HepG2 (cell line): ENCODE results near the gene SIGLEC1. TPM values are rescaled to one million over a fixed set of nuclear protein-coding genes. Genes with fewer than 3 reads are reported as not detected.

Source experiments
- AGO1 ChIP-seq: fragments of 200-400 bp; formaldehyde crosslinking; IDR thresholded peaks from 2 replicates; pipeline ENCODE4 v1.6.1; 2017; ENCODE audit warnings: mild to moderate bottlenecking, low read depth, low read length, moderate library complexity; ENCODE audit not compliant: poor library complexity, severe bottlenecking
- GPN1 ChIP-seq: sonication (generic); formaldehyde crosslinking; IDR thresholded peaks from 2 replicates; pipeline ENCODE4 v1.5.1; 2020; ENCODE audit warnings: missing genetic modification reagents, borderline replicate concordance
- HHEX ChIP-seq: IDR thresholded peaks from 2 replicates; pipeline ENCODE4 v1.6.1; 2016; ENCODE audit warnings: control low read depth
- NFIB ChIP-seq: sonication (generic); formaldehyde crosslinking; IDR thresholded peaks from 2 replicates; pipeline ENCODE4 v1.9.0; 2021; ENCODE audit warnings: missing genetic modification reagents, mild to moderate bottlenecking, borderline replicate concordance
- NRL ChIP-seq: sonication (generic); formaldehyde crosslinking; IDR thresholded peaks from 2 replicates; pipeline ENCODE4 v1.5.0; 2020; ENCODE audit warnings: missing genetic modification reagents, mild to moderate bottlenecking, moderate library complexity, borderline replicate concordance
- ZBTB42 ChIP-seq: sonication (generic); formaldehyde crosslinking; IDR thresholded peaks from 2 replicates; pipeline ENCODE4 v1.5.0; 2020; ENCODE audit warnings: mild to moderate bottlenecking, missing genetic modification reagents
- ZNF230 ChIP-seq: sonication (generic); formaldehyde crosslinking; IDR thresholded peaks from 2 replicates; pipeline ENCODE4 v1.4.0; 2020; ENCODE audit warnings: mild to moderate bottlenecking, missing genetic modification reagents
- ZNF292 ChIP-seq: sonication (generic); formaldehyde crosslinking; IDR thresholded peaks from 2 replicates; pipeline ENCODE4 v1.8.1; 2022; ENCODE audit warnings: mild to moderate bottlenecking, low read depth, missing genetic modification reagents, borderline replicate concordance
- ZNF430 ChIP-seq: sonication (generic); formaldehyde crosslinking; IDR thresholded peaks from 2 replicates; pipeline ENCODE4 v1.9.0; 2021; ENCODE audit warnings: mild to moderate bottlenecking, missing genetic modification reagents
- ZNF788 ChIP-seq: sonication (generic); formaldehyde crosslinking; IDR thresholded peaks from 2 replicates; pipeline ENCODE4 v1.5.0; 2020; ENCODE audit warnings: mild to moderate bottlenecking, missing genetic modification reagents, borderline replicate concordance
- polyA plus RNA-seq, 8 experiments: library from polyadenylated mRNA; depleted of rRNA in 3 of 8; stranded (reverse) in 7 of 8; unstranded in 1 of 8; fragments of >200 nt; fragmentation: Illumina TruSeq in 4 of 8; extraction: Trizol in 4 of 8; gene quantifications; 2 replicates each; pipeline versions ENCODE4 v1.2.1 to v1.2.3, GENCODE V29; 2011 to 2016; ENCODE audit warnings: low read depth in 4 of 8, missing spikeins in 1 of 8, mixed read lengths in 1 of 8; ENCODE audit not compliant: insufficient read depth in 1 of 8
- total RNA-seq, 5 experiments: library from RNA; depleted of rRNA; stranded (reverse); fragments of >200 nt; fragmentation: Illumina TruSeq; extraction: Trizol; gene quantifications; 2 replicates each; pipeline ENCODE4 v1.2.3, GENCODE V29; 2016; ENCODE audit warnings: low read depth in 1 of 5
- TF ChIP-seq, protein P1 (sequence below): sonication (generic); formaldehyde crosslinking; IDR thresholded peaks from 2 replicates; pipeline ENCODE4 v1.5.1; 2020; ENCODE audit warnings: missing genetic modification reagents, mild to moderate bottlenecking, borderline replicate concordance
- TF ChIP-seq, protein P2 (sequence below): IDR thresholded peaks from 2 replicates; pipeline ENCODE4 v1.6.1; 2016; ENCODE audit warnings: low read depth, control low read depth

Gene SIGLEC1
- total and polyA plus RNA-seq, 2 of the 13 experiments (the other 11 are each of a cell fraction or from before 2014, with no cell fraction given), result 0.01 TPM; not detected in 1

DNA sequence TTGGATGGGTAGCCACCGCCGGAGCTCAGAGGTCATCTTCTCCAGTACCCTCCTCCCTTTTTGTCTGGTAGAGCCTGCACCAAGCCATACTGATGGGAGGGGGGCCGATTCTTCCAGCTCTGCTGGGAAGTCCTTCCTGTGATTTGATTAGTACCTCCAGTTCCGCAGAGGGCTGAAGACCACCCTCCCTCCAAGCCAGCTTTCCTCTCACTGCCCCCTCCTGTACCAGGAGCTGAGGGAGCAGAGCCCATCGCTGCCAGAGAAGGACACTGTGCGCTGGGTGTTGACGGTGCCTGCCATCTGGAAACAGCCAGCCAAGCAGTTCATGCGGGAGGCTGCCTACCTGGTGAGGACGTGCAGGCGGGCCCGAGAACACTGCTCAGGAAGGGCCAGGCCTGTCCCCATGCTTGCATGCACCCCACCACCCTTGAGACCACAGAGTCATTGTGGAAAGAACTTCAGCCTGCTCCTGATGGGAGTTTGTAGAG is 33.3 kb upstream of the SIGLEC1 start (continued):
- TF ChIP-seq, protein P1, sequence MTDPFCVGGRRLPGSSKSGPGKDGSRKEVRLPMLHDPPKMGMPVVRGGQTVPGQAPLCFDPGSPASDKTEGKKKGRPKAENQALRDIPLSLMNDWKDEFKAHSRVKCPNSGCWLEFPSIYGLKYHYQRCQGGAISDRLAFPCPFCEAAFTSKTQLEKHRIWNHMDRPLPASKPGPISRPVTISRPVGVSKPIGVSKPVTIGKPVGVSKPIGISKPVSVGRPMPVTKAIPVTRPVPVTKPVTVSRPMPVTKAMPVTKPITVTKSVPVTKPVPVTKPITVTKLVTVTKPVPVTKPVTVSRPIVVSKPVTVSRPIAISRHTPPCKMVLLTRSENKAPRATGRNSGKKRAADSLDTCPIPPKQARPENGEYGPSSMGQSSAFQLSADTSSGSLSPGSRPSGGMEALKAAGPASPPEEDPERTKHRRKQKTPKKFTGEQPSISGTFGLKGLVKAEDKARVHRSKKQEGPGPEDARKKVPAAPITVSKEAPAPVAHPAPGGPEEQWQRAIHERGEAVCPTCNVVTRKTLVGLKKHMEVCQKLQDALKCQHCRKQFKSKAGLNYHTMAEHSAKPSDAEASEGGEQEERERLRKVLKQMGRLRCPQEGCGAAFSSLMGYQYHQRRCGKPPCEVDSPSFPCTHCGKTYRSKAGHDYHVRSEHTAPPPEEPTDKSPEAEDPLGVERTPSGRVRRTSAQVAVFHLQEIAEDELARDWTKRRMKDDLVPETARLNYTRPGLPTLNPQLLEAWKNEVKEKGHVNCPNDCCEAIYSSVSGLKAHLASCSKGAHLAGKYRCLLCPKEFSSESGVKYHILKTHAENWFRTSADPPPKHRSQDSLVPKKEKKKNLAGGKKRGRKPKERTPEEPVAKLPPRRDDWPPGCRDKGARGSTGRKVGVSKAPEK, result no peak
- TF ChIP-seq AGO1 (peak; percentile 27), ZNF430 (CRISPR knock-in tag) (0 out of 2 replicates have a peak, but pooled peaks have one; percentile 10), ZNF292 (CRISPR knock-in tag) (0 out of 2 replicates have a peak, but pooled peaks have one; percentile 13), ZNF788 (0 out of 2 replicates have a peak, but pooled peaks have one; percentile 2), NRL (CRISPR knock-in tag) (0 out of 2 replicates have a peak, but pooled peaks have one; percentile 17), NFIB (CRISPR knock-in tag) (peak; percentile 76; the same call in 1 of the 2 replicates), ZBTB42 (CRISPR knock-in tag) (no peak), ZNF230 (CRISPR knock-in tag) (no peak), HHEX (CRISPR knock-in tag) (0 out of 2 replicates have a peak, but pooled peaks have one; percentile 23), GPN1 (no peak)
- TF ChIP-seq, protein P2, sequence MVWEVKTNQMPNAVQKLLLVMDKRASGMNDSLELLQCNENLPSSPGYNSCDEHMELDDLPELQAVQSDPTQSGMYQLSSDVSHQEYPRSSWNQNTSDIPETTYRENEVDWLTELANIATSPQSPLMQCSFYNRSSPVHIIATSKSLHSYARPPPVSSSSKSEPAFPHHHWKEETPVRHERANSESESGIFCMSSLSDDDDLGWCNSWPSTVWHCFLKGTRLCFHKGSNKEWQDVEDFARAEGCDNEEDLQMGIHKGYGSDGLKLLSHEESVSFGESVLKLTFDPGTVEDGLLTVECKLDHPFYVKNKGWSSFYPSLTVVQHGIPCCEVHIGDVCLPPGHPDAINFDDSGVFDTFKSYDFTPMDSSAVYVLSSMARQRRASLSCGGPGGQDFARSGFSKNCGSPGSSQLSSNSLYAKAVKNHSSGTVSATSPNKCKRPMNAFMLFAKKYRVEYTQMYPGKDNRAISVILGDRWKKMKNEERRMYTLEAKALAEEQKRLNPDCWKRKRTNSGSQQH (CRISPR knock-in tag), result no peak
